Tibial nerve (tissue), 4 donors: ENCODE results near the gene BBS4. TPM values are rescaled to one million over a fixed set of nuclear protein-coding genes. Genes with fewer than 3 reads are reported as not detected.
A peak's percentile ranks its signal among the peaks of the same experiment; 100 is the strongest.

Source experiments
- DNase-seq, 2 donors: peaks; one replicate each; pipeline ENCODE4 v3.0.0-alpha.2; 2019; ENCODE audit warnings: low spot score in 2 of 2
- H3K27ac ChIP-seq, 4 donors: fragments of 200-600 bp; sonication (generic) in 3 of 4; one replicate each; pipeline ENCODE4 v1.5.1; 2017 to 2019; ENCODE audit warnings: mild to moderate bottlenecking in 1 of 4
- H3K27me3 ChIP-seq, 2 donors: fragments of 200-600 bp; sonication (generic) in 1 of 2; one replicate each; pipeline versions ENCODE4 v1.5.1 to v1.6.0; 2017 to 2019
- H3K36me3 ChIP-seq, 3 donors: fragments of 200-600 bp; sonication (generic); one replicate each; pipeline ENCODE4 v1.5.1; 2018 to 2019
- H3K4me1 ChIP-seq, 4 donors: fragments of 200-600 bp; sonication (generic) in 3 of 4; one replicate each; pipeline ENCODE4 v1.5.1; 2017 to 2019
- H3K4me3 ChIP-seq, 4 donors: fragments of 200-600 bp; sonication (generic) in 3 of 4; one replicate each; pipeline ENCODE4 v1.5.1; 2017 to 2019; ENCODE audit warnings: mild to moderate bottlenecking in 1 of 4, moderate library complexity in 1 of 4
- H3K9me3 ChIP-seq, 4 donors: fragments of 200-600 bp; sonication (generic) in 3 of 4; one replicate each; pipeline ENCODE4 v1.5.1; 2017 to 2019
- CTCF ChIP-seq, 5 experiments: fragments of 200-600 bp in 3 of 5; fragments of 450-650 bp in 2 of 5; sonication (generic) in 3 of 5; IDR thresholded peaks; one replicate each; pipeline ENCODE4 v1.5.1; 2016 to 2019; ENCODE audit warnings: antibody characterized with exemption in 5 of 5, mild to moderate bottlenecking in 3 of 5, moderate library complexity in 2 of 5
- EP300 ChIP-seq, 2 donors: sonication (generic); formaldehyde crosslinking; IDR thresholded peaks; one replicate each; pipeline ENCODE4 v1.6.1; 2017; ENCODE audit warnings: antibody characterized with exemption in 2 of 2, mild to moderate bottlenecking in 1 of 2
- POLR2A ChIP-seq, 2 donors: fragments of 450-650 bp; IDR thresholded peaks; one replicate each; pipeline ENCODE4 v1.6.1; 2017; ENCODE audit warnings: antibody characterized with exemption in 2 of 2, mild to moderate bottlenecking in 2 of 2, moderate library complexity in 2 of 2
- WGBS, 2 donors: methylation state at CpG; one replicate each; pipeline ENCODE4 v1.1.5; 2018; 5-methylcytosine and 5-hydroxymethylcytosine counted together
- total RNA-seq, 4 donors: library from RNA; depleted of rRNA; stranded (reverse); fragments of >200 nt; gene quantifications; one replicate each; pipeline ENCODE4 v1.1.0, GENCODE V29; 2016

The BBS4 gene
- total RNA-seq, 4 donors from 2014 or later = 28.4 to 63.3 (median 38.7) TPM

- WGBS, 2 donors = 0% methylated on average over 22 to 51 of the region's 52 CpGs
- no peaks in the 10 kb centered on the region for H3K27me3 ChIP-seq
- no peaks in the 10 kb centered on the region for H3K9me3 ChIP-seq
- H3K4me3 ChIP-seq = peak overlapping the region; percentile 77 to 96 (median 88)
- H3K27ac ChIP-seq = peak overlapping the region; percentile 92 to 99 (median 96)
- H3K4me1 ChIP-seq = peaks cover 0 to 61% (median 33%) of the 10 kb centered on the region in 4 donors
- peak; percentile 19 to 30 for DNase-seq
- peaks cover 0 to 16% (median 0%) of the 10 kb centered on the region in 3 donors for H3K36me3 ChIP-seq
- no peak for TF ChIP-seq CTCF (IDR thresholded peaks at IDR 0.05)
Observed at GRCh38 chr15:72783004-72783639, 97.1 kb downstream of the BBS4 start.

GRCh38 chr15:72783640-72784455 is 97.8 kb downstream of the BBS4 start, which contains the start of gene ADPGK:
ADPGK (minus strand) TSS chr15:72783758; CDS start chr15:72783691, 67 bp downstream.
- Histone ChIP-seq H3K27me3 (no peaks in the 10 kb centered on the region), H3K27ac (peak within 1 kb of the TSS; percentile 92 to 99 (median 96)), H3K36me3 (peaks cover 0 to 13% (median 0%) of the 10 kb centered on the region in 3 donors), H3K4me3 (peak within 1 kb of the TSS; percentile 77 to 96 (median 88)), H3K4me1 (peaks cover 0 to 61% (median 33%) of the 10 kb centered on the region in 4 donors), H3K9me3 (no peaks in the 10 kb centered on the region)
- 0 to 1% methylated on average over 34 to 58 of the region's 68 CpGs for WGBS, 2 donors
- peak; percentile 79 to 88 for DNase-seq
- peak; percentile 39 to 66 (median 54) for TF ChIP-seq CTCF (IDR thresholded peaks at IDR 0.05)
- peak; percentile 91 to 99 for TF ChIP-seq EP300 (IDR thresholded peaks at IDR 0.05)
- peak; percentile 64 to 84 for TF ChIP-seq POLR2A (IDR thresholded peaks at IDR 0.05)

GRCh38 chr15:72784456-72784876 is 98.5 kb downstream of the BBS4 start:
- no peaks in the 10 kb centered on the region for H3K27me3 ChIP-seq
- 28 to 32% methylated on average over 7 of the region's 7 CpGs for WGBS, 2 donors
- peak overlapping the region; percentile 92 to 99 (median 96) for H3K27ac ChIP-seq
- H3K4me1 ChIP-seq = peaks cover 0 to 61% (median 33%) of the 10 kb centered on the region in 4 donors
- peak overlapping the region; percentile 77 to 96 (median 88) for H3K4me3 ChIP-seq
- H3K36me3 ChIP-seq = peaks cover 0 to 11% (median 0%) of the 10 kb centered on the region in 3 donors
- H3K9me3 ChIP-seq = no peaks in the 10 kb centered on the region
- DNase-seq = no peak
- no peak for TF ChIP-seq POLR2A (IDR thresholded peaks at IDR 0.05)
- TF ChIP-seq CTCF (IDR thresholded peaks at IDR 0.05) = peak in 1 of 5 experiments; percentile 0
- TF ChIP-seq EP300 (IDR thresholded peaks at IDR 0.05) = no peak

GRCh38 chr15:72785432-72785831 is 99.4 kb downstream of the BBS4 start:
- Histone ChIP-seq H3K36me3 (peaks cover 0 to 2% (median 0%) of the 10 kb centered on the region in 3 donors), H3K4me3 (no peak overlapping the region), H3K4me1 (peaks cover 0 to 56% (median 33%) of the 10 kb centered on the region in 4 donors), H3K27me3 (no peaks in the 10 kb centered on the region), H3K27ac (peak overlapping the region; percentile 92 to 99 (median 96)), H3K9me3 (no peaks in the 10 kb centered on the region)
- 40 to 47% methylated on average over 4 of the region's 4 CpGs for WGBS, 2 donors
- no peak for DNase-seq
- TF ChIP-seq POLR2A (IDR thresholded peaks at IDR 0.05) (no peak), EP300 (IDR thresholded peaks at IDR 0.05) (no peak), CTCF (IDR thresholded peaks at IDR 0.05) (no peak)
